Occipital lobe (tissue), 2 donors: ENCODE results near the gene KCNH2. TPM values are rescaled to one million over a fixed set of nuclear protein-coding genes. Genes with fewer than 3 reads are reported as not detected.

Experiments used
- DNase-seq: peaks from one replicate; lab custom pipeline; 2025; lab: John Stamatoyannopoulos, UW
- total RNA-seq: library from RNA; depleted of rRNA; stranded (reverse); fragments of >200 nt; gene quantifications from one replicate; pipeline ENCODE4 v1.2.3, GENCODE V29; 2014

KCNH2 gene
- total RNA-seq, 1 donor from 2014 or later = 8.0 TPM

DNA sequence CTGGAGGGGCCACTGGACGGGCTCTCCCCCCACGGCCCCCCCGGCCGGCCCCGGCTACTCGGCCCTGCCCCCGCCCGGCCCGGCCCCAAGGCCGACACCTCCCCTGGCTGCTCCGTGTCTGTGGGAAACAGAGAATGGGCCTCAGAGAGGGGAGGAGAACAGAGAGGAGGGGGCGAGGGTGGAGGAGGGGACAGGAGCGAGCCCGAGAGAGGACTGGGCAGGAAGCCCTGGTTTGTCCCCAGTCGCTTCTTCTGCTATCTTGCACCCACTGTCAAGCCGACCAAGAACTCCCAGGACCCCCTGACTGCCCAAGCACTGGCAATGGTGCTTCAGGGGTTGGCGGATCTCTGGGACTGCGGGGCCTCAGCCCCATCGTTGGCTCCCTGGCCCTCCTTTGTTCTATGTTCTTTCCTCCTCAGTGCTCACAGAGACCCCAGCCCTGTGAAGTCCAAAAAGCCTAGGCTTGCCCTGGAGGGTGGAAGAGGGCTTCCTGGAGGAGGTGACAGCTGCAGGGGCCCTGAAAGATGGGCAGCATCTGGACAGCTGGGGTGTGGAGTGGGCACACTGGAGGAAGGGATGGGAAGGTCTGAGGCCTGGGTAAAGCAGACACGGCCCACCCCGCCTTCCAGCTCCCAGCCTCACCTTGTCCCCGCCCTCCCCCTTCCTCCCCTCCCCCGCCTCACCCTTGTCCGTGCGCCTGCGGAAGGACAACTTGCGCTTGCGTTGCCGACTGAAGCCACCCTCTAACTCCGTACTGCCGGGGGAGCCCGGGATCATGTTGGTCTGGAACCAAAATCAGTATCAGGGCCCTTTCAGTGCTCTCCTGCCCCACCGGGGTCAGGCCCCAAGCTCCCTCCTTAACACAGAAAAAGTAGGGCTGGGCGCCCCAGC, 30.1 kb downstream of the KCNH2 start:
- DNase-seq = no peak

DNA sequence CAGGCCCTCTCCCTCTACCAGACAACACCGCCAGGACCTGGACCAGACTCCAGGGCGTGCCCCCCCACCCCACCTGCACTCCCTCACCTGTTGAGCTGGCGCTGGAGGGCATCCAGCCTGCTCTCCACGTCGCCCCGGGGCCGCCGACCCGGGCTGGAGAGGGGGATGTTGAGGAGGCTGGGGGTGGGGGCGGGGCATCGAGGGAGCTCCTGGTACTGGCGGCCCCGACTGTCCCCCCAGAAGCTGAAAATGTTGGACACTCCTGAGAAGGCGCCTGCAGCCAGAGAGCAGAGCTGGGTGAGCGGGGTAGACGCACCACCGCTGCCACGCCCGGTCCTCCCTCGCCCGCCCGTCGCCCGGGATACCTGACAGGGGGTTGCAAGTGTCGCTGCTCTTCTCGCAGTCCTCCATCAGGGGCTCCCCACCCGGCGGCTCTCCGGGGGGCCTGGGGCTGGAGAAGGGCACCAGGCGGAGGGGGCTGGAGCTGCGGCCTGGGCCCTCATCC, 30.8 kb downstream of the KCNH2 start:
- DNase-seq = no peak

DNA sequence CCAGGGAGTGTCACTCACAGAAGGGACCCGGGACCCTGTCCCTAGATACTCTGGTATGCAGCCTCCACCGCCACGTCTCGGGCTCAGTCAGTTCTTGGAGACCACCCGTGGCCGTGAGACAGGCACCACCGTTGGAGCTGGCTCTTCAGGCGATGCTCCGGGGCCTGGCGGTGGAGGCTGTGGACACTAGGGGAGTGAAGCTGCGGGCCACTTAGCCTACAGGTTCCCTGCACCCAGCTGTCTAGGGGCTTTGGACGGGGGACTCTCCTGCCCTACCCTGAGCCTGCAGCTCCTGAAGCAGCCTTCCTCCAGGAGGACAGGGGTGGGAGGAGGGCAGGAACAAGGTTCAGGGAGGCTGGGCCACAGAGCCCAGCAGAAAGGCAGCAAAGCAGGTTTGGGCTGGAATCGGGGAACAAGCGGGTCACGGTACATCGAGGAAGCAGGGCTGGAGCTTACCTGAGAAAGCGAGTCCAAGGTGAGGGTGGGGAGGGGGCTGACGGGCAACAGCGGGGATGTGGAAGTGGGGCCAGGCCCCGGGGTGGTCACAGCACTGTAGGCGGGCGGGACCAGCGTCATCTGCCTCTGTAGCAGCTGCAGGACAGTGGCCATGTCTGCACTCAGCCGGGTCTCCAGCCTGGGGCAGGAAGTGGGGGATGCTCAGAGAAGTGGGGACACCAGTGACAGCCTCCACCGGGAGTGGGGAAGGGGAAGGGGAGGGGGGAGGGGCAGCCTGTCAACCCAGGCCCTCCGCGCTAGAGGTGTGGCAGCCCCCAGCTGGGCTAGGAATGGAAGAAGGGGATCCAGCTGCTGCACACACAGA, 31.5 kb downstream of the KCNH2 start:
- no peak for DNase-seq

DNA sequence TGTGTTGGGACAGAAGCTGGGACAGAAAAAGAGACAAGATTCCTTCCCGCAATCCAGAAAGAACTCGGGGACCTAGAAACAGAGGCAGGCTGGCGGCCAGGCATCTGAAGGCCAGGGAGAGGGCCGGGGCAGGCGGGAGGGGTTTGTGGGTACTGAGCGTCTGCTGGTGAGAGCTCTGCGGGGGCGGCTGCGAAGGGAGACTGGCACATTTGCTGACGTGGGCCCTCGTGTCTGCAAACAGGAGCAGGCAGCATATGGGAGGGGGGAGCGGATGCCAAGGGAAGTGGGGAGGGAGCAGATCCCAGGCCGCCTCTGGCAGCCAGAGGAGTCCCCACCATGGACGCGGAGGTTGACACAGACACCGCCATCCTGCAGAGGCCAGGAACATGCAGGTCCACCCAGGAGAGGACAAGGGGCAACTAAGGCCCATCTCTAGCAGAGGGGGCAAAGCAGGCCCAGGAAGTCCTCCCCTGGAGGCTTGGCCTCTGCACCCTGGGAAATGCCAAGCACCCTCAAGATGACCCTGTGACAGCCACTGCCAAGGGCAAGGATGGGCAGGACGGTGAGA, 32.2 kb downstream of the KCNH2 start:
- peak; percentile 66 for DNase-seq

DNA sequence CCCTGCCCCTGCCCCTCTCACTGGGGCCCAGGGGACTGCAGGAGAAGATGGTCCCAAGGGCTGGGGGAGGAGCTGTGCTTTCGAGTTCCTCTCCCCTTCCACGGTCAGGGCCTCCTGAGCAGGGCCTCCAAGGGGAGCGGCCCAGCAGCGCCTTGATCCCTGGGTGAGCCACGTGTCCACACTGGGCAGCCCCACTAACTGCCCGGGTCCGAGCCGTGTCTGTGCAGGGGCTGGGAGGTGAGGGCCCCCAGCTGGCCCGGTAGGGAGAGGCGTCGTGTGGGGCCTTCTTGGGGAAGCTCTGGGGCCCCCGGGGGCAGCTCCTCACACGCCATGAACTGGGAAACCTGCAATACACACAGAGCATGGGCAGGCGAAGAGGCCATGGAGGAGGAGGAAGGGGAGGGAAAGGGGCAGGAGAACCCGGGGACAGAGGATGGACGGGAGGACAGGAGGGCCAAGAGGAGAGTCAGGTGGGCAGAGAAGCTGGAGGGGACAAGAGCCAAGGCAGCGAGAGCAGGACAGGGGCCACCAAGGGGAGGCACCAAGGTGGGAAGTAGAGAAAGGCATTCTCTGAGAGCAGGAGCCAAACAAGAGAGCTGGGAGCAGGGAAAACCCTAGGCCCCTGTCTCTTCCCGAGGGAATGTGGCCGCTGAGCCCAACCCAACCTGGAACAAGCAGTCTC, 32.8 kb downstream of the KCNH2 start:
- no peak for DNase-seq

DNA sequence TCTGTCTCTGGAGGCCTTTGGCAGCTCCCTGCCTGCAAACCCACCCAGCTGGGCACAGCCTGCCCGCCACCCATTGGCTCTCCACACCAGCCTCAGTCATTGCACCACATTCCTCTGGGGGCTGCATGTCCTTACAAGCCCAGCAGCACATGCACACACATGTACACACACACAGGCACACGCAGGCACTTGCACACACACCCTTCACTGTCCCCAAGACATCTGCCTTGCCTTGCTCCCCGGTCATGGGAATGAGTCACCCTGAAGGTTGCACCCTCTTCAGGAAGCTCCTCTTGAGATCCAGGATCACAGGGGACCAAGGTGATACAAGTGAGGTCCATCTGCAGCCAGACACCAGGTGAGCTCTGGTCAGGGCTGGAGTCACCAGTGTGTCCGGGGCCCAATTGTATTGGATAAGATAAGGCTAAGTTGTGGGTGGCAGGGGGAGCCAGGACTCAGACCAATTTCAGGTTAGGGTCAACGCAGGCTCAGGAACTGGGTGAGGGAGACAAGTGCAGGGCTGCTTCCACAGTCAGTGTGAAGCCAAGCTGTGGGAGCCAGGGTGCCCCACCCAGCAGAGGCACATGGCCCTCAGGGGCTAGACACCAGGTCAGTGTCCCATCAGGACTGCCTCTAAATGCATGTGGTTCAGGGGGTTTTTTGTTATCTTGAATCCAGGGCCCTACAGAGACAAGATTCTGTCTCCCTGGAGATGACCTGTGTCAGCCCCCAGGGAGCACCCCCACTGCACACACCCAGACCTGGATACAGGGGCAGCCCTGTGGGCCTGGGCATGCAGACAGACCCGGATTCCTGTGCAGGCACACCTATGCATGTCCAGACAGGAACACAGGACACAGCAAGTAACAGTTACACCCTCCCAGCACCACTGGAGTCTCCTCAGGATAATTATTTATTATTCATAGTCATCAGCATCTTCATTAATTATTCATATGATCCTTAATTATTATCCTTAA, 33.8 kb downstream of the KCNH2 start:
- no peak for DNase-seq

DNA sequence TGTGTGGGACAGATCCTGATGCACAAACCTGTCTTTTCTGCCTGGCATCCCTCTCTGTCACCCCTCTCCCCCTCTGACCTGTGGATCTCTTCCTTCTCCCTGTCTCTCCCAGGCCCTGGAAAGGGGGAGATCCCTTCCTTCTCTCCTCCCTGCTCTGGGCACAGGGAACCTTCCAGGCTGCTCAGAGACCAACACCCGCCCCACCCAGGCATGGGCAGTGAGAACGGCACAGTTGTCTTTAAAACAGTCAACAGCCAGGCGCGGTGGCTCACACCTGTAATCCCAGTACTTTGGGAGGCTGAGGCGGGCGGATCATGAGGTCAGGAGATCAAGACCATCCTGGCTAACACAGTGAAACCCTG, 34.7 kb downstream of the KCNH2 start:
- DNase-seq = no peak

DNA sequence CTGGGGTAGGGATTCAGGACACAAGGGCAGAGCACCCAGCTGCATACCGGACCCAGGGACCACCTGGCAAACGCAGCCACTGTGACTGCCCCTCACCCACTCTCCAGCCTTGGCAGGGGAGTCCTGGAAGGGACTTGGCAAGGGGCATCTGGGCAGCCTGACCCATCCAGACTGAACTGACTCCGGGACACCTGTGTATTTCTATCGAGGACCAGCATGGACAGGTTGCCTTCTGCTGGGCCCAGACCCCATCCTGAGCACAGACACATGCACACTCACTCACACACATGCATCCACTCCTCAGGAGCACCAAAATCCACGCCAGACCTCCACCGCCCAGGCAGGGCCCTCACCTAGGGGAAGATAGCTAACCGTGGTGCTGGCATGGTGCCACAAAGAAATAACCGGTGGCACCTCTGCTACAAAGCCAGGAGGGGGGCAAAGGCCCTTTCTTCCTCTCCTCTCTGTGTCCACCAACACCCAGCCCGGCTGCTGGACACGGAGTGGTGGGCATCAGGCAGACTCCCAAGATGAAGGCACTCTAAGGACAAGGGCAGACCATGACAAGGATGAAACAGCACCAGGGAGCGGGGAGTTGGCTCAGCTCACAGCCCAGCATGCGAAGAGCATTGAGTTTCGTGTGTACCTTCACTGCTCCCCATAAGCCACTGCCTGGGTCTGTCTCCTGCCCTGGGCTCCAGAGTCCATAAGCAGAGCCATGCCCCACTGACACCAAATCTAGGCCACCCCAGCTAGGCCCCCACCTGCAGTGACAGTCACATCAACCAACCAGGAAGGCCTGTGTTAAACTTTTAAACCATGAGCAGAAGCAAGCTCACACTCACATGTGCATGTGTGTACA, 35.3 kb downstream of the KCNH2 start:
- DNase-seq = no peak

DNA sequence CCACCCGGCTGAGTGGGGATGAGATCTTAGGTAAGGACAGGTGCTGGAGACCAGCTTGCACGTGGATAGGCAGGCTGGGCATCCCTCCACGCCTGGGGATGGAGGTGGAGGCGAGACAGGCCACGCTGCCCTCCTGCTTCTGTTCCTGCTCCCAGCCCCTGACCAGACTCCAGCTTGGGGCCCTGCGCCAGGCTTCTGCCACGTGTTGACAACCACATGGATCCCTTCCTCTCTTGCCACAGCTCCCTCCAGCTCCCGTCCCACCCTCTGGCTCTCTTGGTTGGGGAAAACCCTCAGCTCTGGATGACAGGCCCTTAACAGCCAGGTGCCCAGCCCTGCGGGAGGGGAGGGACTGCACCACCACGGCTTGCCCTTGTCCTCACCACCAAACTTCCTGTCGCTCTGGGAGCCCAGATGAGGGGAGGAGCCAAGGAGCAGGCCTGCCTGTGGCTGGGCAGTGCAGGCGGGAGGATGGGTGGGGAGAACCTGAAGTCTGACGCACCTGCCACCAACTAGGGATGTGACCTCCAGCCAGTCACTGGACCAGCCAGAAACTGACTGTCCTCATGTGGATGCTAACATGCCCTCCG, 36.0 kb downstream of the KCNH2 start:
- DNase-seq = no peak

DNA sequence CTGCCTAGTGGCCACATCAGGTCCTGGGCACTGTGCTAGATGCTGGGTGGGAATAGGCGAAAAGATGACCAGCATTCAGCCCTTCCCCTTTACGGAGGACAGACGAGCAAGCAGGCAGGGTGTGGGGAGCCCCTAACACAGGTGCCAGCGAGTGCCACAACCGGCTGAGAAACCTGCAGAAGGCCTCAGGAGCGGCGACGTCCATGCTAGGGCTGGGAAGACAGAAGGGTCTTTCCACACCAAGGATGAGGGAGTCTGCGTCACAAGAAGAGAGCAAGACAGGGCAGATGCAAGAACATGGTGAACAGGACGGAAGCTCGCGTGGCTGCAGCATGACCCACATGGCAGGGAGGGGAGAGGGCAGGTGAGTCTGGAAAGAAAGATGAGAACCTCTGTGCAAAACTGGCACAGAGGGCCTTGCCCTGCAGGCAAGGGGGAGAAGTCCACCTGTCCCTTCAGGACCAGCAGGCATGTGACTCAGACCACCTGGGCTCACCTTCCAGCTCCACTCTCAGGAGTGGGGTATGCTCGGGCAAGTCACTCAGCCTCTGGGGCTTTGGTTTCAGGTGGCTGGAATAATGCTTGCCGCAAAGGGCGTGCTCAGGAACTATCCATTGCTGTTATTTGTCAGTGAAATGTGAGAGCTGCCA, 36.6 kb downstream of the KCNH2 start:
- DNase-seq = no peak

DNA sequence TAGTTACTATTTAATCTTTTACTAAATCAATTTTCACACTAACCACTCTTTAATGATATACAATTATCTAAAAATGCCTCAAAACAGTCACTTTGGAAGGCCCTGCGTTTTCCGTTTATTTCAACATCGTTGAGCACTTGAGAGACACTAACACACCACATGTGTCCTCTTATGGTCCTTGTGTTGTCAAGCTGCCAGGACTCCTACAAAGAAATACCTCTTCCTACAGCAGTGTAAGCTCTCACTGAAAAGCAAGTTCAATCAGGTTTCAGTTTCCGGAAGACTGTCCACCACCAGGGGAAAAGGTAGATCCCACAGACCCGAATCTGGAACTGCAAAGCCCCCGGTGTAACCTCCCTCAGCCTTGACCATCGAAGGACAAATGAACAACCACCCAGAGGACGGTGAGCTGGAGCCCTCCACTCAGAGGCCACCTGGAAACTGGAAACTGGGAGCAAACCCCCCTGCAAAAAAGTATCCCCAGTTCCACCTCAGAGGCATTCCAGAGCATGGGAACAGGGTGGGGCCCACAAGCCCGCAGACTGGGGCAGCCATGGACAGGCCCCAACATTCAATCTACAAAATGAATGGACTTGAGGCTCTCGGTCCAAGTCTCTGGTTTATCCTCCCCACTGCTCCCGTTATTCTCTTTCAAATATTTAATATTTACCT, 37.6 kb downstream of the KCNH2 start:
- DNase-seq = no peak

DNA sequence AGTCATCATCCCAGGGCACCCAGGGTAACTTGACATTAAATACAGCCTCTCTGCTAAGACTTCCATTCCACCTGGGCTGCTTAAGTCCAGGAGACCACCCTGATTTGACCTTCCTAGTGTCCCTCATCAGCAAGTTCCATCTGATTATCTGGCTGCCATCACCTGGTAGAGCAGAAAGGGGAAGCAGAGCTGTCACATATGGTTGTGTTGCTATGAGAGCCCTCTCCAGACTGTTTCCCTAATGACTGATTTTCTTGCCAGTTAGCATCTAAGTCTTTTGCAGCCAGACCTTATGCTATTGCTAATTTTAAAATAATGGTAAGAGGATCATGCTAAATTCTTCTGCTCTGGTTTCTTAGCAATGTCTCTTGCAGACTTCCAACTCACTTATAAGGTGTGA, 38.7 kb downstream of the KCNH2 start:
- DNase-seq = no peak

DNA sequence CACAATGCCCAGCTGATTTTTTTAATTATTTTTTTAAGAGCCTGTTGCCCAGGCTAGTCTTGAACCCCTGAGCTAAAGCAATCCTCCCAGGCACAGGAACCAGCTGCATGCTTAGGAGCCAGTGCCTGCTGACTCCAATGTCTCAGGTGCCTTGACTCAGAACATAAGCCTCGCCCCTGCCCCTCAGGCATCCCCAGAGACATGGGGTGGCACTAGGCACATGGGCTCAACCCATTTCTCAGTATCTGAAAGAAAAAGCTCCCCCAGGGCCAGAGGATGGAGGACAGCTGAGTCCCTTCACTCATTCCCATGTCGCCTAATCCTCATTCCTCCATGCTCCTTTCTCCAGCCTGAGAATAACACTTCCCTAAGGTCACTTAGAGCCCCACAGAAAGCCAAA, 39.1 kb downstream of the KCNH2 start:
- DNase-seq = no peak

DNA sequence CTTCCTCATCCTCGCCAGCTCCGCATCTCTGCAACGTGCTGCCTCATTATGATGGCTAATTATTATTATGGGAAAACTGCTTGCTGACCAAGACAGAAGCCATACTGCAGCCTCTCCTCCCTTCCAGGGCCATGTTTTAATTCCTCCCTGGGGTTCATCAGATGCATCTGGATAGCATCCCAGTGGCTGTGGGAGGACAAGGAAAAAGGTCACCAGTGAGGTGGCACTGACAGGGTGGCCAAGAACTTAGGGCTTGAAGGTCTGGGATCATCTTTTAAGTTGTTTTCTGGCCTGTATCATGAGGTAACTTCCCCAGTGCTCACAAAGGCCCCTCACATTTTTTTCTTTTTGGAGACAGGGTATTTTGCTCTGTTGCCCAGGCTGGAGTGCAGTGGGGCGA, 39.6 kb downstream of the KCNH2 start:
- no peak for DNase-seq

DNA sequence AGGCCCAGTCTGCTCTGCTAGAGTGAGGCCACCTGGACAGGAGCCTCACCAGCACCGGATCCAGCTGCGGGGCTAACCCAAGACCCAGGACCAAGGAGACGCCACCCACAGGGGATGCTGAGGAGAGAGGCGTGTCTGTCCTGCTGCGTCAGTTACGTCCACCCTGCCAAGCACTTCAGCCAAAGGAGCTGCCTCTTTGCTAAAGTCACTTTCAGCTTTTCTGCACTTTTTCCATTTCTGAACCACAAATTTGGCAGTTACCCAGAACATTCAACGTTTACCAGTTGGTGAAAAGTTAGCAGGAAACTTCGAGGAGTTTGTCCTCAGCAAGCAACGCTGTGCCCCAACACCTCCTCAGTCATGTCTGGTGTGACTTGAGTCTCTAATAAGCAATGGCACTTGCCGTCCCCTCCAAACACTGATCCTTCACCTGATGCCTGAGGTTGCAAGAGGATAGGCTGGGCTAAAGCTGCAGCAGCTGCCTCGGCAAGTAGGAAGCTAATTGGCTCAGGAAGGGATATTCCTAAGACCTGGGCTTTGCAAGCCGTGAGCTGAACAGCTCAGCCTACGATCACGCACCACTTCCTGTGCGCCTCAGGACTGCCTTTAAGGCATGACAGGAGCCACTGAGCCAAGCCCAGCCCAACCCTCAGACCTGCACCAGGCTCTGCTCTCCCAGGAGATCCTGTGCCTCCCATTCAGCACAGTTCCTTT, 40.1 kb downstream of the KCNH2 start:
- no peak for DNase-seq

DNA sequence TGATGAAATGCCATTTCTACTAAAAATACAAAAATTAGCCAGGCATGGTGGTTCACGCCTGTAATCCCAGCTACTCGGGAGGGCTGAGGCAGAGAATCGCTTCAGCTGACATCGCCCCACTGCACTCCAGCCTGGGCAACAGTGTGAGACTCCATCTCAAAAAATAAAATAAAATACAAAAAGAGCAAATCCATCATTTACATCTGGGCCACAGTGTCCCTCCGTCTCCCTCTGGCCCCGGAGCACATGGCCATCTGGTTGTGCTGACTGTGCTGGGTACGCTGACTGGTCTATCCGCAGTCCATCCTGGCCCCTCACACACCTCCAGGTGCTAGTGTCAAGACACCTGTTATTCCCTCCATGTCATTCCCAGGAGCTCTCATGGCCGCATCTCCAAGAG, 42.1 kb downstream of the KCNH2 start:
- no peak for DNase-seq

DNA sequence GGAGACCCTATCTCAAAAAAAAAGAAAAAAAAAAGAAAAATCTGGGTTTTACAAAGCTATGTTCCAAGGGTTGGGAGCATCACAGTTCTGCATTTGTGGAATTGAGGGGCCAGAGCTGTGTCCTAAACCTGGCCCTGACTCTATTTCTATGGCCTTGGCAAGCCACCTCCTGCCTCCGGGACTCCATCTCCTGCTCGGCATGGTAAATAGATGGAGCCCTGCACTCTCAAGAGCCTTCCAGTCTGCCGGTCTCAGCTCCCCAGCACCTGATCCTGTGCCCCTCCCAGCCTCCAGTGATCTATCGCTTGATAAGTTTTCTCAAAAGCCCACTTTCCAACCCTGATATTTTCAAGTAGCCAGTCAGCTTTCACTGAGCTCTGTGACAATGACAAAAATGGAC, 43.0 kb downstream of the KCNH2 start:
- no peak for DNase-seq
